ENCODE data around the gene LRRC27.

- no peak for TF ChIP-seq CTCF (IDR thresholded peaks at IDR 0.05)
- no peak for TF ChIP-seq EZH2 (IDR thresholded peaks at IDR 0.05; ENCODE audit: borderline replicate concordance, insufficient read depth, low read depth, low read length, poor library complexity, severe bottlenecking)
Measured at GRCh38 chr10:132326925-132327324, 5.1 kb upstream of the LRRC27 start.
